Measurements from ENCODE around the gene NME2.
"Not testable (repeated sequence)": the region's sequence is repeated elsewhere in the genome, so short reads cannot be mapped to it uniquely, and the experiment has no call there.

The NME2 gene

DNA sequence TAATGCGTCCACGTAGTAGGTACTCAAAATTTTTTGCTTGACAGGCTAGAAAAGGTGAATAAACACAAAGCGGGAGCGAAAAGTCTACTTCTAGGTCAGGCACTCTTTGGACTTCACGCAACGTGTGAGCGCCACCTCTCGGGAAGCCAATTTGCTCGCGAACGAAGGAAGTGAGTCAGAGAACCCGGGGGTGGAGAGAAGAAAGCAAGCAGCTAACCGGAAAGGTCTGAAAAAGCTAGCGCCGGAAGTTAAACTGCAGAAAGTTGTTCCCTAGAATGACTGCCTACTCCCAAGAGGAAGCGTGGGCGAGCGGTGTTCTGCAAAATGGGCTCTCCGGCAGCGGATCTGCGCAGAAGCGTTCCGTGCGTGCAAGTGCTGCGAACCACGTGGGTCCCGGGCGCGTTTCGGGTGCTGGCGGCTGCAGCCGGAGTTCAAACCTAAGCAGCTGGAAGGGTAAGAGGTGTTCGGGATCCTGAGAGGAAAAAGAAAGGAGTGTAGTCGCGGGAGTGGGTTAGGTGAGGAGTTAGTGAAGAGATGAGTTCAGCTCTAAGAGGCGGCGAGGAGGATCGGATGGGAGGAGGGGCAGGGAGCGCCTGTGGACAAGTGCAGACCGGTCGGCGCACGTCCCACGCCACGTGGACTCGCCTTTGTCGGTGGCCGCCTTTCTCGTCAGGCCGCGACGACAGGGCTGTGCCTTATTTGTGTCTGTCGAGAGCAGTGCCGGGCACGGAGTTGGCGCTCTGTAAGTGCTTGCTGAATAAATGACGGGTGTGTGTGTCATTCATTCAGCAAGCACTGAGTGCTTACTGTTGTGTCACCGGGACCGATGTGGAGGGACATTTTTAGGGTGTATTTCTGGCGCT lies 12.8 kb upstream of the NME2 start, which contains the start of gene NME1:
Gene NME1, plus strand, starts transcription at position 350 of the 863 bp plus-strand sequence. CDS start 2,096 bp downstream, outside the sequence.
- peak; percentile 94 to 97 for DNase-seq

DNA sequence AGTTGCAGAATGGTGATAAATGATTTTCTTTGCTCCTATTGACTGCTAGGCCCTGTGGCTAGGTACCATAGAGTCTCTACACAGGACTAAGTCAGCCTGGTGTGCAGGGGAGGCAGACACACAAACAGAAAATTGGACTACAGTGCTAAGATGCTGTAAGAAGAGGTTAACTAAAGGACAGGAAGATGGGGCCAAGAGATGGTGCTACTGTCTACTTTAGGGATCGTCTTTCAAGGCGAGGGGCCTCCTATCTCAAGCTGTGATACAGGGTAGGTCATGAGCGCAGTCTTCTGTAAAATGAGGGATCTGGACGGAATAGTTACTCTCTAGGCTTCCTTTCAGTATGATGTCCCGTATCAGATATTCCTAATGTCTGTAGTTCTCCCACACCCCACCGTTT lies 12.0 kb upstream of the NME2 start:
- DNase-seq: no peak

DNA sequence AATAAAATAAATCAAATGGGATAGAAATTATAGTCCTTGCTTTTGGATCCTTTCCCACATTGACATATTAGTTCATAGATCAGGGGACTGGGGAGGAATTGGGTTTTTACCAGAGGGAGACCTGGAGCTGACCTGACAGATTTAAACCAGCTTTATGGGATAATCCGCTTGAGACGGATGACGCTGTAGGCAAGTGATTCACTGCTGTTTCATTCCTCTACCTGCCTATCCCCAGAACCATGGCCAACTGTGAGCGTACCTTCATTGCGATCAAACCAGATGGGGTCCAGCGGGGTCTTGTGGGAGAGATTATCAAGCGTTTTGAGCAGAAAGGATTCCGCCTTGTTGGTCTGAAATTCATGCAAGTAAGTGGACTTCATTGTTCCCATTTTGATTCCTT lies 10.8 kb upstream of the NME2 start:
- DNase-seq: no peak

- DNase-seq: no peak
Observed at GRCh38 chr17:51159604-51160003, 6.6 kb upstream of the NME2 start.

DNA sequence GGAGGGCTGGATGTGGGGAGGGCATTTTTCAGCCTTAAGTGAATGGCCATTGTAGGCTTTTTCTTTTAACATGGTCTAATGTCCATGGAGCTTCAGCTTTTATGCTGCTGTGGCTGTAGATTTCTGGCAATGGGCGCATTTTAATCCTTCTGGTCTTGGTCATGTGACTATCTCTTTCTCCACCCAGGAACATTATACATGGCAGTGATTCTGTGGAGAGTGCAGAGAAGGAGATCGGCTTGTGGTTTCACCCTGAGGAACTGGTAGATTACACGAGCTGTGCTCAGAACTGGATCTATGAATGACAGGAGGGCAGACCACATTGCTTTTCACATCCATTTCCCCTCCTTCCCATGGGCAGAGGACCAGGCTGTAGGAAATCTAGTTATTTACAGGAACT lies 4.7 kb upstream of the NME2 start:
- DNase-seq: no peak

DNA sequence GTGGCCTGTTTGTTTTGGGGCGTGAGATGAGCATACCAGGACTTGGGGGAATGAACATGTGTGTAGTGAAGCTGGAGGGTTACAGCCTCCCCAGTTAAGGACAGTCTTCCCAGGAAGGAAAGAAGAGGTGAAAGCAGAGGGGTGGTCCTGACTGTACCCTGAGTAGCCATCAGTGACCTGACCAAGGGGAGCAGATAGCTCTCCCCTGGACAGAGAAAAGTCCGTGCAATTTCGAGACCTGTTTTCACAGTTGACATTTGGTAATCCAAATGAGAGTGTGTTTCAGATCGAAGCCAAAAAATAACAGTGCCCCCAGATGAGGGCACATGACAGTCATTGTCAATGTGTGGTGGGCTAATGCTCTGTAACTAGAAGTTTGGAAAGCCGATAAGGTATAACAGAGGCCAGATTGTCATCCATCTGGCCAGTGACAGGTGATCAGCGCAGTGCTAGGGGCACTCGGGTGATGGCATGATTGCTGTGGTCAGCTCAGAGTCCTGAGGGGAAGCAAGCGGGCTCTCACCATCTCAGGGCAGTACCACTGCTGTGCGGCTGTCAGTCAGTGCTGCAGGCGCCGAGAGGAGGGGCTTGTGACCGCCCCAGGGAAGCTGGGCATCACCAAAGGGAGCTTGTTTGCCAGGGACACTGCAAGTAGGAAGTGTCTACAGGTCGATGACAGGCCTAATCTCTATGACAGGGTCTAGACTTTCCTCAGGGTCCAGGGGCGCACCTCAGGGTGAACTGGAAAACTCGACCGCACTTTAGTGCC lies 1.1 kb upstream of the NME2 start:
- DNase-seq: no peak

- DNase-seq: peak; percentile 8 to 19
Observed at GRCh38 chr17:51165680-51166197, 472 bp upstream of the NME2 start.

DNA sequence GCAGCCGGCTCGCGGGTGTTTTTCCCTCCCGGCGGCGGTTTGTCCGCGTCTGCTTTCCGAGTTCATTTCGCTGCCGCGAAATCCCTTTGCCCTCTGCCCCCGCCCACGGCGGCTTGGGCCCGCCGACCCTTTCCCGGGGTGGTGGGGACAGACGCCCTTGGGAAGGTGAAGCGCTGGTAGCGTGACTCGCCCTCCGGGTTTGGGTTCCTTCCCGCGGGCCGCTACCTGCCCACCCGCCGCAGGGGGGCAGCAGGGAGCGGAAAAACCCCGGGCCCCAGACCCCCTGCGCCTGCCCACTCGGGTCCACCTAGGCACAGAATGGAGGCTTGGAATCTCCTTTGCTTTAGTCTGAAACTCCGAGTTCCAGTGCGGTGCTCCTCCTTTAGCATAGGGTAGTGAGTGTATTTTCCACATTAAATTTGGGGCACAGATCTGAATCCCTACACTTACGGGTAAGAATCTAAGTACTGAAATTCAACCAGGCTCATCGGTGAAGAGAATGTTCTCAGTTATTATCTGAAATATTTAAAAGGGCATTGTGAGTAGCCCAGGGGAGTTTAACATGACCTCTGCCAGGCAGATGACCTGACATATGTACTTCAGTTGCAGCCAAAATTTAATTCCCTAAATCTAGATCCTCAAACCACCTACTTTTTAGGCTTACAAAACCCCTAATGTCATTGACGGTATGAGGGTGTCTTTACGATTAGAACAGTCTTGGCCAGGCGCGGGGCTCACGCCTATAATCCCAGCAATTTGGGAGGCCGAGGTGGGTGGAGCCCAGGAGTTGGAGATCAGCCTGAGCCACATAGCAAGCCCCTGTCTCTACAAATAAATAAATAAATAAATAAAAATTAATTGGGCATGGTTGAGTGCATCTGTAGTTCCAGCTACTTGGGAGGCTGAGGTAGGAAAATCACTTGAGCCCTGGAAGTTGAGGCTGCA lies 1.0 kb downstream of the NME2 start:
- peak; percentile 61 to 66 for DNase-seq

GRCh38 chr17:51169340-51169739 lies 3.1 kb downstream of the NME2 start:
- DNase-seq: no peak

DNA sequence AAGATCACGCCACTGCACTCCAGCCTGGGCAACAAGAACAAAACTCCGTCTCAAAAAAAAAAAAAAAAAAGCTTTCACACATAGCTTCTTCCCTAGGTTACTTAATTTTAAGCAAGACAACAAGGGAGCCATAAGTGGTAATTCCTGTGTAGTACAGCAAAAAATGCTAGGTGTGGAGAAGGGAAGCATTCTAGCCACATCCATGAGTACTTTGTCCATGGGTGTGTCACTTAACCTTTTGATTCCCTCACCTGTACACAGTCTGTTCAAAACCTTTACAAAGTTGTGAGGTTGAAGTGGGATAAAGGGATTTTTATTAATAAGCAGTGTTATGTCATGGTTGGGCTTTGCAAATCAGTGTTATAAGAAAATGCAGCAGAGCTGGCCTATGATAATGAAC lies 4.5 kb downstream of the NME2 start:
- no peak for DNase-seq

- not testable (repeated sequence) for DNase-seq
Observed at GRCh38 chr17:51172030-51172429, 5.8 kb downstream of the NME2 start.

DNA sequence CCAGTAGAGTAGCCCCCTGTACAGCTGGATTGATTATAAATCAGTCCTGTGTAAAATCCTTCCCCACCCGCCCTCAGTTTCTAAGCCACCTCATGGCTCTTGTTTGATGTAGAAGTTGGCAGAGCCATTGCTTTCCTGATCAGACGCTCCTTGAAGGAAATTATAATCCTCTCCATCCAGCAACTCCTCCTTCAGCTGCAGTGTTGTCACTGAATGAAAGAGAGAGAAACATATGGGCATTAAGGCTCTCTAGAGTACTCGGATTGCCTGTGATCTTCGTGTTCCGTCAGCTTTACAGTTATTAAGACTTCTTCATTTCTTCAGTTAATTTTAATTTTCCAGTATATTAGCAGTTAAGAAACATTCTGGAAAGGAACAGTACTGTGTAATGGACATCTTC lies 14.3 kb downstream of the NME2 start:
- DNase-seq: no peak

DNA sequence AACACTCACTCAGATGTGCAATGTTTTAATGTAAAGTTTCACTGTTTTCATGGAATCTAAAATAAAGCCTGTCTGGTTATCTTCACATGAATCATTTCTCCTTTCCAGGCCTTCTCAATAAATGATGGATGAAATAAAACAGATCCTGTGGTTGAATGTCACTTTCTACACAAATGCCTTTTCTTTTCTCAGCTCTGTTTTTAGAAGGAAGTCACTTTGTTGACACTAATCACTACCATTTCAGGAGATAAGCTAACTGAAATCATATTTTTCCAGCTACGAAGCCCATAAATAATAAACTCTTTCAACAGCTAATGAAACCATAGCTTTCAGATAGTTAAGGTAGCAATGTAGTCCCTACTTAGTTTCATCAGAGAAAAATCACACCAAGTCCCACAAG lies 17.9 kb downstream of the NME2 start:
- DNase-seq: no peak

DNA sequence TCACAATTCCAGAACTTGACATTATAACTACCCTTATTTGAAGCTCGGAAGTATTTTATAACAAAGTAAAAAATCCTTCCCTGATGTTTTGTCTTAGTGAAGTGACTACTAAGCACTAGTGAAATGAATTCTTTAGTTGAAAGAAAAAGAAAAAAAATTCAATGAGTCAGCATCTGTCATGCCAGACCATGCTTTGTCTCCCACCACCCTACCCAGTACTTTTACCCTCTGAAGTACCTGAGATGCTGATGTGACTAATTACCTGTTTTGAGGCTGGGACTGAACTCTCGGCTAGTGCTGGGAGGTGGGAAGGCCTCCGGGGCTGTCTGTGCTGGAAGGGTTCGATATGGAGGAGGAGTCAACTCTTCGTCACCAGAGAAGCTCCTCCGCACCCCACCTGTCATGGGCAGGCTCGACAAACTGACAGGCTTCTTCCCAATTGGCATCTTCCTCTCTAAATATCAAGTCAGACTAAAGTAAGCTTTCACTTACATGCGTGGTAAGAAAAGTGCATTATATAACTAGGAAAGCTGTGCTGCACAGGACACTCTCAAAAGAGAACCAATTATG lies 19.6 kb downstream of the NME2 start:
- DNase-seq: no peak

DNA sequence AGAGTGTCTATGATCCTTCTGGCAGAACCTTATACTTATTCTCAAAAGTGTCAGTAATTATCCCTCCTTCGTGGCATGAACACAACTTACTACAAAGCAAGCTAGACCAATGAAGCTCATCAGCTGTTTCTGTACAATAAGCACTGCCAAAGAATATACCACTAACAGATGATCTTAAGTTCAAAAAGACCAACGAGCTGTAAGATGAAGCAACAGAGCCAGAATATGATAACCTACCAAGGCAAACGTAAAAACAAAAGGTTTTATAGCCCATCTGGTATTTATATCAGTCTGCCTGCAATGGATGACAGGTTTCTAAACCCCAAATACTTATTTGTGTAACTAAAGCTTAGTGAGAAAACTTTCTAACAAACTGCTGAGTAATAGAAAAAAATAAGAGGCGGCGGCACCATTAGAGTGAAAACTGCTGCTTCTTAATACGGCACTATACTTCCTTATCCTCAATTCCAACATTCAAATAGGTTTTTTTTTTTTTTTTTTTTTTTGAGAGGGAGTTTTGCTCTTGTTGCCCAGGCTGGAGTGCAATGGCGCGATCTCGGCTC lies 22.1 kb downstream of the NME2 start:
- DNase-seq: no peak

GRCh38 chr17:51189162-51189561 lies 23.0 kb downstream of the NME2 start:
- DNase-seq: no peak

DNA sequence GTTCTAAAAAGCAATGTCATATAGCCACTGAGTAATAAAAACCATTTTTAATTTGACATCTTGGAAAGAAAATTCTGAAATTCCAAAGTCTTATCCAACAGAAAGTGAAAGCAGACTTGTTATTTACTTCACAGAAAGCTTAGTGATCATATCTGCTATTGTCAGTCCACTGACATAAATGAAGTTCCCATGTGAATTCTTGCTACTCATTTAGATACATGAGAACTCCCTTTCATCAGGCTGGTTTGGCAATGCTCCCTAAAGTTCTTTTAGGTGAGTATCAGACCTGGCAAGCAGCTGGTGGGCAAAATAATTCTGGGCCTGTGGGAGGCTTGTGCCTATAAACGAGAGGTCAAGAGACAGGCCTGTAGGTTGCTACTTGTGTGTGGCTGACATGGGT lies 23.4 kb downstream of the NME2 start:
- DNase-seq: no peak

- DNase-seq: no peak
Observed at GRCh38 chr17:51191895-51192294, 25.7 kb downstream of the NME2 start.

DNA sequence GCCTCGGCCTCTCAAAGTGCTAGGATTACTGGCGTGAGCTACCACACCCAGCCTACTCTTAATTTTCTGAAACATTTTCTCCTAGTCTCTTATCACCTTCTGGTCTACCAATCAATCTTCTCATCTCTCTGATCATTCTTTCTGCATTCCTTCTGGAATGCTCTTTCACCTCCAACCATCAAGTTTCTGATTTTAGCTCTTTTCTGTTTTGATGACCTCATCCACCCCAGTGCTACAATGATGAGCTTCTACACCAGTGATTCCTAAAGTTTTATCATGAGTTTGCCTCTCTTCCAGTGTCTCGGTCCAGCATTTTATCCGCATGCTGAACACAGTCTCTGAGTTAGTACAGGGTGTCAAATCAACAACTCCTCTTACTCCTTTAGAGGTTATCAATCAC lies 31.5 kb downstream of the NME2 start:
- no peak for DNase-seq

- DNase-seq: no peak
Observed at GRCh38 chr17:51200295-51200694, 34.1 kb downstream of the NME2 start.

GRCh38 chr17:51200846-51201245 lies 34.6 kb downstream of the NME2 start:
- no peak for DNase-seq

DNA sequence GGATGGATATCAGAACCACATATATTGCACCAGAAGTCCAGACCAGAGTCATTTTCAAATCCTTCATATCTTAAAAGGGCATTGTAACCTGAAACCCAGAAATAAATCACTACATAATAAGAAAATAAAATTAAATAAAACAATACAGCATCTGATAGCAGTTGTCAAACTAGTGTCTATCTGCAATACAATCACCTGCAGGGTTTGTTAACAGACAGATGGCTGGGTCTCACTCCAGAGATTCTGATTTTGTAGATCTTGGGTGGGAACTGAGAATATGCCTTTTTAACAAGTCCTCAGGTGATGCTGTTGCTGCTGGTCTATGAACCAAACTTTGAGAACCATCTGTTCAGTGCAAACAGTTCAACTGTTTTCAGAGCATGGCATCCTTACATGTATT lies 37.6 kb downstream of the NME2 start:
- DNase-seq: no peak

Measured in activated CD4-positive, alpha-beta T cell treated with anti-CD3 and anti-CD28 coated beads, Interleukin-2, amount 50 U/mL, for 4 hours (primary cell).